HG03064 (cell line): ENCODE measurements around the gene IQCE.

Experiments
- ATAC-seq: cut with Tn5 transposase; IDR thresholded peaks from one replicate; pipeline ENCODE4 v1.9.1; 2021; ENCODE audit warnings: low read depth; ENCODE audit not compliant: unreplicated experiment

The IQCE gene

GRCh38 chr7:2558629-2559282 lies at the start of gene IQCE:
Gene IQCE, plus strand, starts transcription at chr7:2558979. Its CDS starts 203 bp downstream, at chr7:2559182.
- peak; percentile 60 for ATAC-seq

DNA sequence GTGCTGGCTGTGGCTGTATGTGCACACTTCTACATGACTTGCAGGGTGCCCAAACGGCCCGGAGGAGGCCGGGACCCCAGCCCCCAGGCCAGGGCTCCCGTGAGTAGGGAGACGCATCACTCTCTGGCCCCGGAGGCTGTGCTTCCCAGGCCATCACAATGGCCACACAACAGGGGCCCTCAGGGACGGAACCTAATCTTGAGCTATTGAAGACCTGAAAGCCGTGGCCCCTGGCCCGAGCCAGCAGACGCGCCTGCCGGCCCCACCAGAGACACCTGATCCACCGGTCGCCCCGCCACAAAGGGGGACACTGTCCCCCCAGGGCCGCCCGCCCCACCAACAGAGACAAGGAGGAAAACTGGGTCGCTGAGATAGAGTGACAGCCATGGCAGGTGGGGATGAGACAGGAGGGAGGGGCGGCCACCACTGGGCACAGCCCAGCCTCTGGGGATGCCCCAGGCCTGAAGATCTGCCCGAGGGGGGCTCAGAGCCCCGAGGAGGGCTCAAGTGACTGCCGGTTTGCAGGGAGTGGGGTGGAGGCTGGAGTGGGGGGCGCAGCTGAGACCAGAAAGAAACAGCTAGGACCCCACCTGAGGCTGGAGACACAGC lies 49.4 kb upstream of the IQCE start:
- ATAC-seq = no peak

GRCh38 chr7:2510130-2510776 lies 48.5 kb upstream of the IQCE start:
- no peak for ATAC-seq

- ATAC-seq = no peak
Observed at GRCh38 chr7:2510909-2511768, 47.6 kb upstream of the IQCE start.

GRCh38 chr7:2511769-2512168 lies 47.0 kb upstream of the IQCE start:
- no peak for ATAC-seq

GRCh38 chr7:2512179-2512661 lies 46.6 kb upstream of the IQCE start:
- ATAC-seq = no peak

DNA sequence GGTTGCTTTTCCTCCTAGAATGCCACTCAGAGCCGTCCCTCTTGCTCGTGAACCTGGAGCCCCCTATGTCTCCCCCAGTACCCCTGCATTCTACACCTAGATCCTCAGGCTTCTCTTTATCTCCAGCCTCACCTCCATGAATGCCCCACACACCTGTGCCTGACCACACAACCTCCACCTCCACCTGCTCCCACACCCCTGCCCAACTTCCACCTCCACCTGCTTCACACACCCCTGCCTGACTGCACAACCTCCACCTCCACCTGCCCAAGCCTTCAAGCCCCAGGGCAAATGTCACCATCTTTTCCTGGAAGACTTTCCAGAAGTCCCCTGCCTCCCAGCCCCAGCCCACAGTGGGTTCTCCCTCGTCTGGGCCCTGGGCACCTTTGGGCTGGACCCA lies 46.1 kb upstream of the IQCE start:
- ATAC-seq = no peak

- ATAC-seq = no peak
Observed at GRCh38 chr7:2513702-2514101, 45.1 kb upstream of the IQCE start.

DNA sequence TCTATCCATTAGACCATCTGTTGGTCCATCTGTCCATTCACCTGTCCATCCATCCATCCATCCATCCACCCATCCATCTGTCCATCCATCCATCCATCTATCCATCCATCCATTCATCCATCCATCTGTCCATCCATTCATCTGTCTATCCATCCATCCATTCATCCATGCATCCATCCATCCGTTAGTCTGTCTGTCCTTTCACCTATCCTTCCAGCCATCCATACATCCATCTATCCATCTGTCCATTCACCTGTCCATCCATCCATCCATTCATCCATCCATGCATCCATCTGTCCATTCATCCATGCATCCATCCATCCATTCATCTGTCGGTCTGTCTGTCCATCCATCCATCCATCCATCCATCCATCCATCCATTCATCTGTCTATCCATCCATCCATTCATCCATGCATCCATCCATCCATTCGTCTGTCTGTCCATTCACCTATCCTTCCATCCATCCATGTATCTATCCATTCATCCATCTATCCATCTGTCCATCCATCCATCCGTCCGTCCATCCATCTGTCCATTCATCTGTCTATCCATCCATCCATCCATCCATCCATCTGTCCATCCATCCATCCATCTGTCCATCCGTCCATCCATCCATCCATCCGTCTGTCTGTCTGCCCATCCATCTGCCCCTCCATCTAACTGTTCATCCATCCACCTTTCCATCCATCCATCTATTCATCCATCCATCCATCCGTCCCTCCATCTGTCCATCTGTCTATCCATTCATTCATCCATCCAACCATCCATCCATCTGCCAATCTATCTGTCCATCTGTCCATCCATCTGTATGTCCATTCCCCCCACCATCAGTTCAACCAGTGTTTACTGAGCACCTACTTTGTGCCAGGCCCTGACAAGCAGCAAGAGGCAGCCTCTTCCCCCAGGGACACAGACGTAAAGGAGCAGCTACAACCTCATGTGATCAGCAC lies 44.0 kb upstream of the IQCE start:
- ATAC-seq = no peak

GRCh38 chr7:2515424-2516193 lies 43.2 kb upstream of the IQCE start:
- ATAC-seq = no peak

GRCh38 chr7:2516194-2516555 lies 42.6 kb upstream of the IQCE start:
- ATAC-seq = no peak

DNA sequence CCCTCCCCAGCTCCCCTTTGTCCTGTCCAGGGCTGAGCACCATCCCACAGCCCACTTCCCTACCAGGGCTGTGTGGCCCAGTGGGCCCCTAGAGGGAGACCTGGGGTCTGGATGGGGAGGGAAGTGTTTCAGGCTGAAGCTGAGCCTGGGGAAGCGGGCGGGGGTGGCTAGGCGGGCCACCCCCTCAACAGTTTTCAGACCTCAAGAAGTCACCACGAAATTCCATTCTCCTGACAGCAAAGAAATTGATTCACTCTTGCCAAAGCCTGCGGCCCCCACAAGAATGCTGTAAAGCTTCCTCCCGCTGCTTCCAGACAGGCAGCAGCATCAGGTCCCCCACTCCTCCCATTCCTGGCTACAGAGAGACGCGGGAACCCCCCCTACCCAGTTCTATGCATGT lies 41.8 kb upstream of the IQCE start:
- ATAC-seq = no peak

DNA sequence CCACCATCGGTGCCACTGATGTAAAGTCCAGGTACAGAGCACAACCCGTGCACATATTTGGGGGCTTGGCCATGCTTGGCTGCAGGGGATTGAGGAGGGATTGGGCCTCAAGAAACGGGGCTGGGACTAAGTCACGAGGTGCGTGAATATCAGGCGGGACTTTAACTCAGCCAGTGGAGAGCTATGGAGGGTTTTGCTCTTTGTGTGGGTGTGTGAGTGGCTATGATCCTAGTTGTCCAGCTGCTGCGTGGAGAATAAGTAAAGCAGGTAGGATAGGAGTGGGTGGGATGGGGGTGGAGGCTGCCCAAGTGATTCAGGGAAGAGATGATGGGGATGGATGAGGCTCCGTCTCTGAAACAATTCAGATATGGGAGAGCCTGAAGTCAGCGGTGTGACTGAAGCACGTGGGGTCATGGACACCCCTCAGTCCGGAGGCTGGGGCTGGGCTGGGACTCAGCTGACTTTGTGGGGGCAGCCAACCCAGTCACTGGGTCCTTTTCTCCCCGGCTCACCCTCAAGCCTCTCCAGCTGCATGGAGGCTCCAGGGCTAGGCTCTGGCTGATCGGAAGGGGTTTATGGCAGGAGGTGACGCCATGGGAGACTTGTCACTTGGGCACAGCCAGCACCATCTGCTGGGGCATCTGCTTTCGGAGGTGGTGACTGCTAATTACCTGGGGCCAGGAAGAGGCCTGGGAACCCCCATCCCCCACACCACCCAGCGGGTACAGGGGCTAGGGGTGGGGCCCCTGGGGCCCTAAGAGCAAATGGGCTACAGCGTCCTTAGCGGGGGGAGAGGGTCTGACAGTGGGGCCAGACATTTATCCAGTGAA lies 40.9 kb upstream of the IQCE start:
- no peak for ATAC-seq

- no peak for ATAC-seq
Observed at GRCh38 chr7:2518737-2519118, 40.1 kb upstream of the IQCE start.

DNA sequence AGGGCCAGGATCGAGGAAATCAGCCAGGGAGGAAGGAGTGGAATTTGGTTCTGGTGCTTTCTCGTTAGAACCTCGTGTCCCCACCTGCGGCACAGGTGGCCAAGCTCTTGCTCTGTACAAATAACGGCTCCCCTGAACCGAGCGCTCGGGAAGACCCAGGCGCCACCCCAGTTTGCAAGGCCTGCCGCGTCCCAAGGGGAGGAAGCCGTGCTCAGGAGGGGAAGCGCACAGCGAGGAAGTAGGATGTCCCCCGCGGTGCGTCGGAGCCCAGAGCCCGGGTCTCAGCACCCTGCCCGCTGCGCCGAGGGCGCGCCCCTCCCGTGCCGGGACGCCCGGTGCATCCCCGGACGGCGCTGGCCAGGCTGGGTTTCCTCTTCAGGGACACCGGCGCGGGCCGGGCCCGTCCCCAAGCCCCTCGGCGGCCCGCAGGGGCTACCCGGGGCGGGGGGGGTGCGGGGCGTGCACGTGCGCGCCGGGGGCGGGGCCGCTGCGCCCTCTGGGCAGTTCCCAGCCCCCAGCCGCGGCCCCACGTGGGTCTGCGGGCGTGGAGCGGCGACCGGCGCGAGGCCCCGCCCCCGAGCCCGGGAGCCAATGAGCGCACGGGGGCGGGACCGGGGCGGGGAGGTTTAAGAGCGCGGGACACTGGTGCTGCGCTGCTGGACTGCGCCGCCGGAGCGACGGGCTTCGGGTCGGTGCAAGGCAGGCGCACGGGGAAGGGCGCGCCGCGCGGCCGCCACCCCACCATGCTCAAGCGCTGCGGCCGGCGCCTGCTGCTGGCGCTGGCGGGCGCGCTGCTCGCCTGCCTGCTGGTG lies 39.5 kb upstream of the IQCE start, which contains the start of gene LFNG:
TSS of gene LFNG (plus strand) at position 656 of the 812 bp plus-strand sequence. CDS start at position 744, 88 bp downstream.
- ATAC-seq = peak; percentile 72

DNA sequence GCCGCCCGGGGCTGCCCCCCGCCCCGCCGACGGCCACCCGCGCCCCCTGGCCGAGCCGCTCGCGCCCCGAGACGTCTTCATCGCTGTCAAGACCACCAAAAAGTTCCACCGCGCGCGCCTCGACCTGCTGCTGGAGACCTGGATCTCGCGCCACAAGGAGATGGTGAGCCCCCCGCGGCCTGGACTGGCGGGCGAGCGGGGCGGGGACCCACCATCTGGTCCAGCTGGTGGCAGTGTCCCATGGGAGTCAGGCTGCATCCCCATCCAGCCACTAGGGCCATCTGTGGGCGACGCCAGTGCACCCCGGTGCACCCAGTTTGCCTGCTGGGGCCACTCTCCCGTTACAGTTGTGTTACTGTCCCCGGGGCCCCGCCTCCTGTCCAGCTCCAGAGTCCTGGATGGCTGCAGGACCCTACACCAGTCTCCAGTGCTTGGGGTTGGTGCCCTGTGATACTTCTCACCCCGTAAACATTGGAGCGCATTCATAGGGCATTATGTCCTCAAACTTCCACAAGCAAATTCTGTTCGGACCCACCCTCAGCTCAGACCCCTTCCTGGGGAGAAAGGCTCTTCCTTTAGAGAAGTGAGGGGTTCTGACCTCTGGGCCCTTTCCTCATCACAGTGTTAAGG lies 38.5 kb upstream of the IQCE start:
- no peak for ATAC-seq

DNA sequence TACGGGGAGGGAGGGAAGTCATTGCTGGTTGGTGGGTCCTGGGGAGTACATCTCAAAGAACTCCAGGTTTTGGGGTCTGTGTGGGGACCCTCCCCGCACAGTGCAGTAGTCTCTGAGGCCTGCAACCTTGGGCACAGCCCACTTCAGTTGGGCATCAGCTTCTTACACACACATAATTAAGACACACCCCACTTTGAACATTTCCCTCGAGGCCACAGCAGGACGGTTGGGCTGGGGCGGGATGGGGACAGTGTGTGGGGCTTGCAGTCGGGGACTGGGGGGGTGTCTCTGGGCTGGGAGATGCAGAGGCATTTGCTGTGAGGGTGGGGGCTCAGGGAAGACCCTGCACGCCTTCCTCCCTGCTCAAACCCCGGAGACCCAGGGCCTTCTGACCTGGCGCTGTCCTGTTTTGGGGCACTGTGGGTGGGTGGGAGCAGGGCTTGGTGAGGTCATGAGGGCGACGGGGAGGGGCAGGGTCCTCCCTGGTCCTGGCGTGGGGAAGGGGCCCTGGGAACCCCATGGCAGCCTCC lies 38.0 kb upstream of the IQCE start:
- ATAC-seq = no peak
